Measurements from ENCODE around the gene DNAAF2. TPM values are rescaled to one million over a fixed set of nuclear protein-coding genes. Genes with fewer than 3 reads are reported as not detected.

Gene DNAAF2
- total and polyA plus RNA-seq, 2 of the 13 experiments (the other 11 are each of a cell fraction or from before 2014, with no cell fraction given) = 6.1 to 13.6 TPM

- TF ChIP-seq, protein P1, sequence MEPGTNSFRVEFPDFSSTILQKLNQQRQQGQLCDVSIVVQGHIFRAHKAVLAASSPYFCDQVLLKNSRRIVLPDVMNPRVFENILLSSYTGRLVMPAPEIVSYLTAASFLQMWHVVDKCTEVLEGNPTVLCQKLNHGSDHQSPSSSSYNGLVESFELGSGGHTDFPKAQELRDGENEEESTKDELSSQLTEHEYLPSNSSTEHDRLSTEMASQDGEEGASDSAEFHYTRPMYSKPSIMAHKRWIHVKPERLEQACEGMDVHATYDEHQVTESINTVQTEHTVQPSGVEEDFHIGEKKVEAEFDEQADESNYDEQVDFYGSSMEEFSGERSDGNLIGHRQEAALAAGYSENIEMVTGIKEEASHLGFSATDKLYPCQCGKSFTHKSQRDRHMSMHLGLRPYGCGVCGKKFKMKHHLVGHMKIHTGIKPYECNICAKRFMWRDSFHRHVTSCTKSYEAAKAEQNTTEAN (CRISPR knock-in tag; conservative IDR thresholded peaks at IDR 0.05) = peak; percentile 83; the same call in 1 of the 2 replicates
- TF ChIP-seq, protein P2, sequence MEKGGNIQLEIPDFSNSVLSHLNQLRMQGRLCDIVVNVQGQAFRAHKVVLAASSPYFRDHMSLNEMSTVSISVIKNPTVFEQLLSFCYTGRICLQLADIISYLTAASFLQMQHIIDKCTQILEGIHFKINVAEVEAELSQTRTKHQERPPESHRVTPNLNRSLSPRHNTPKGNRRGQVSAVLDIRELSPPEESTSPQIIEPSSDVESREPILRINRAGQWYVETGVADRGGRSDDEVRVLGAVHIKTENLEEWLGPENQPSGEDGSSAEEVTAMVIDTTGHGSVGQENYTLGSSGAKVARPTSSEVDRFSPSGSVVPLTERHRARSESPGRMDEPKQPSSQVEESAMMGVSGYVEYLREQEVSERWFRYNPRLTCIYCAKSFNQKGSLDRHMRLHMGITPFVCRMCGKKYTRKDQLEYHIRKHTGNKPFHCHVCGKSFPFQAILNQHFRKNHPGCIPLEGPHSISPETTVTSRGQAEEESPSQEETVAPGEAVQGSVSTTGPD (CRISPR knock-in tag; IDR thresholded peaks at IDR 0.05) = peak; percentile 93
- TF ChIP-seq ZNF546 (CRISPR knock-in tag; conservative IDR thresholded peaks at IDR 0.05) (no peak), ZNF432 (CRISPR knock-in tag; IDR thresholded peaks at IDR 0.05; ENCODE audit: borderline replicate concordance) (no peak), ZFP36L1 (CRISPR knock-in tag; IDR thresholded peaks at IDR 0.05) (no peak), NFKBIZ (CRISPR knock-in tag; IDR thresholded peaks at IDR 0.05) (peak; percentile 78), ZKSCAN1 (IDR thresholded peaks at IDR 0.05; ENCODE audit: low read length) (no peak), ZNF782 (CRISPR knock-in tag; IDR thresholded peaks at IDR 0.05; ENCODE audit: borderline replicate concordance) (no peak), RFXAP (CRISPR knock-in tag; IDR thresholded peaks at IDR 0.05; ENCODE audit: borderline replicate concordance) (peak; percentile 83), GABPA (IDR thresholded peaks at IDR 0.05; ENCODE audit: low read depth, low read length) (no peak), GABPA (CRISPR knock-in tag; IDR thresholded peaks at IDR 0.05; ENCODE audit: low read depth) (no peak), ZNF354B (CRISPR knock-in tag; IDR thresholded peaks at IDR 0.05) (no peak), ZFP36 (IDR thresholded peaks at IDR 0.05; ENCODE audit: borderline replicate concordance, low read depth, low read length, partially characterized antibody) (peak; percentile 49), E2F1 (CRISPR knock-in tag; IDR thresholded peaks at IDR 0.05) (no peak), REXO4 (CRISPR knock-in tag; IDR thresholded peaks at IDR 0.05; ENCODE audit: borderline replicate concordance) (no peak), PRMT3 (CRISPR knock-in tag; IDR thresholded peaks at IDR 0.05; ENCODE audit: borderline replicate concordance, low read depth) (no peak), RELA (CRISPR knock-in tag; IDR thresholded peaks at IDR 0.05) (no peak), TRIM24 (CRISPR knock-in tag; IDR thresholded peaks at IDR 0.05) (no peak), YEATS2 (CRISPR knock-in tag; IDR thresholded peaks at IDR 0.05; ENCODE audit: borderline replicate concordance) (peak; percentile 36; the same call in 1 of the 2 replicates), WIZ (CRISPR knock-in tag; IDR thresholded peaks at IDR 0.05) (no peak), ZIK1 (CRISPR knock-in tag; IDR thresholded peaks at IDR 0.05; ENCODE audit: borderline replicate concordance, low read depth) (no peak), MTF2 (CRISPR knock-in tag; IDR thresholded peaks at IDR 0.05; ENCODE audit: borderline replicate concordance) (no peak), ZNF12 (CRISPR knock-in tag; IDR thresholded peaks at IDR 0.05) (peak; percentile 58; the same call in 1 of the 2 replicates)
- TF ChIP-seq, protein P3, sequence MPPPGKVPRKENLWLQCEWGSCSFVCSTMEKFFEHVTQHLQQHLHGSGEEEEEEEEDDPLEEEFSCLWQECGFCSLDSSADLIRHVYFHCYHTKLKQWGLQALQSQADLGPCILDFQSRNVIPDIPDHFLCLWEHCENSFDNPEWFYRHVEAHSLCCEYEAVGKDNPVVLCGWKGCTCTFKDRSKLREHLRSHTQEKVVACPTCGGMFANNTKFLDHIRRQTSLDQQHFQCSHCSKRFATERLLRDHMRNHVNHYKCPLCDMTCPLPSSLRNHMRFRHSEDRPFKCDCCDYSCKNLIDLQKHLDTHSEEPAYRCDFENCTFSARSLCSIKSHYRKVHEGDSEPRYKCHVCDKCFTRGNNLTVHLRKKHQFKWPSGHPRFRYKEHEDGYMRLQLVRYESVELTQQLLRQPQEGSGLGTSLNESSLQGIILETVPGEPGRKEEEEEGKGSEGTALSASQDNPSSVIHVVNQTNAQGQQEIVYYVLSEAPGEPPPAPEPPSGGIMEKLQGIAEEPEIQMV (CRISPR knock-in tag; IDR thresholded peaks at IDR 0.05; ENCODE audit: low read depth) = no peak
Measured at GRCh38 chr14:49641697-49642129, 6.7 kb upstream of the DNAAF2 start (continued).
